ENCODE results near the gene RGS16.

Gene RGS16

DNA sequence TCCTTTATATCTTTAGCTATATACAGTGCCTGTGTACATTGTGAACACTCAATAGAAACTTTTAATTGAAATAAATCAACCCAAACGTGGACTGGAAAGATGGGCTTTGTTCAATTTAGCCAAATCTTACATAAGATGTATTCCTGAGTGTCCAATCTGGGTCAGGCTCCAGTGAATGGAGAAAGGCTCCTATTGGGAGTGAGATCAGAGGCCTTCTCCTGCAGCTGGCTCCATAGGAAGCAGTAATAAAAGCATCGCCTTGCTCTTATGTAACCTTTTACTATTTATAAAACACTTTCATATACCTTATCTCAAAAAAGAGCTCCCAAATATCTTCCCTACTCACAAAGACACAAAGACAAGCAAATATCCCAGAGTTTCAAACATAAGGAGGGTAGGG, 24.9 kb upstream of the RGS16 start:
- DNase-seq = no peak

DNA sequence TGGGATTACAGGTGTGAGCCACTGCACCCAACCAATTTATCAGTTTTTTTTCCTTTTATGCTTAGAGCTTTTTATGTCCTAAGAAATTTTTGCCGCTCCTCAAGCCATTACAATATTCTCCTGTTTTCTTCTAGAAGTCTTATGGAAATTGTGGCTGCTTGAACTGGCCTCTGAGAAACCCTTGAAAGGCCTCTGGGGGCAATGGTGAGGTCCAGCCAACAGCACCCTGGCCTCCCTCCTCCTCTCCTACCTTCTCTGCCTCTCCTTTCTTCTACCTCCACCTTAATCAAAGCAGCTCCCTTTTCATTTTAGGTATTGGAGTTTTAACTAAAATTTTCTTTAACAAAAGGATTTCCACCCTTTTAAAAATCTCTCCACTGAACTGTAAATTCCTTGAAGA, 24.5 kb upstream of the RGS16 start:
- DNase-seq = no peak

DNA sequence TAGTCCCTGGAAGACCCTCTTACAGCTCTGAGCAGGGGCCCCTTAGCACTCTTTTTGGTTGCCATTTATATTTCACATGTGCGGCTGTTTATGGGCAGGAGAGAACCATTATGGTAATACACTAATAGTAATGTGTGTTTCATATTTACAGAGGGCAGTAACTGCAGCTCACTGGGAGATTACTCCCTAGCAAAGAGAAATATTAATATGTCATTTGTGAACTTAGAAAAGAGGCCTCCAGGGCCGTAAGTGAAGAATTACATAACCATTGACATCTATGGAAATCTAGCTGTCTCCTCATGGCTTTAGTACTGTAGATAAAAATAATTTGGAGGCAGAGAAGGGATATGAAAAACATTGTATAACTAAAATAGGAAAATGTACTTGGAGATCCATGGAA, 23.4 kb upstream of the RGS16 start:
- DNase-seq = no peak

DNA sequence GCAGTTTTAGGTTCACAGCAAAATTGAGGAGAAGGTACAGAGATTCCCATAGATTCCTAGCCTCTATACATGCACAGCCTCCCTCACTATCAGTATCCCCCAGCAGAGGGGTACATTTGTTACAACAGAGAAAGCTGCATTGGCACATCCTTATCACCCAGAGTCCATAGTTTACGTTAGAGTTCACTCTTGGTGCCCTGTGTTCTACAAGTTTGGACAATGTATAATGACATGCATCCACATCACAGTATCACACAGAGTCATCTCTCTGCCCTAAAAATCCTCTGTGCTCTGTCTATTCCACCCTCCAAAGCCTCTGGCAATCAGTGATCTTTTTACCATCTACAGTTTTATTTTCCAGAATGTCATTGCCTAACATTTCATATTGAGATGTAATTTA, 22.3 kb upstream of the RGS16 start:
- DNase-seq = no peak

DNA sequence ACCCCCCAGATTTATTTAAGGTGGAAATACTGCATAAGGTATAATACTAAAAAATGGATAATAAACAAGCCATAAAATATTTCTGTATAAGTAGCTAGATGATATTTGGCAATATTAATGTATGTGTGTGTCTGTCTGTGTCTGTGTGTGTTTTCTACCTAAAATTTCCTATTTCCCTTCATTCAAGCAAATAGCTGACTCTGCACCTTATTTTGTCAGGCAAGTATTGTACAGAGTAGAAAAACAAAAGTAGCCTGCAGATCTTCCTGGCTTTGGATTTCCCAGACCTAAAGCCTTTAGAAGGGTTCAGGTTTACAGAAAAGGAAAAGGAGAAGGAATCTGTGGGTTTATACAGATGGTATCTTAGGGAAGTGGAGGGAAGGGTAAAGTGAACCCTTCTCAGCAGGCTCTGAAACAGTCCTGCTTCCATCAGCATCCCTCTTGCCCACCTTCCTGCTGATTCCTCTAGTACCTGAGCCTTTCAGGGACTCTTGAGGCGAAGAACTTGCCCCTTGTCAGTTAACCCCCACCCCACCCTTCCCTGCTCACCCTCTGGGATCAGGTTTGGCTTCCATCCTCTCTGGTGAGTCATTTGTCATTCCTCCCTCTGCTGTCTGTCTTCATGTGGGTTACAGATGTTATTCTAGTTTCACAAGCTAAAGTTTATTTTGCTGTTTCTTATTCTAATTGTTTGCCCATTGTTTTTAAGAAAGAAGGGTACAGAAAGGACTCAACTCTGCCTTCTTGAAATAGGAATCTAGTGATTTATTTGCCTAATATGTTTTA, 21.7 kb upstream of the RGS16 start:
- no peak for DNase-seq

DNA sequence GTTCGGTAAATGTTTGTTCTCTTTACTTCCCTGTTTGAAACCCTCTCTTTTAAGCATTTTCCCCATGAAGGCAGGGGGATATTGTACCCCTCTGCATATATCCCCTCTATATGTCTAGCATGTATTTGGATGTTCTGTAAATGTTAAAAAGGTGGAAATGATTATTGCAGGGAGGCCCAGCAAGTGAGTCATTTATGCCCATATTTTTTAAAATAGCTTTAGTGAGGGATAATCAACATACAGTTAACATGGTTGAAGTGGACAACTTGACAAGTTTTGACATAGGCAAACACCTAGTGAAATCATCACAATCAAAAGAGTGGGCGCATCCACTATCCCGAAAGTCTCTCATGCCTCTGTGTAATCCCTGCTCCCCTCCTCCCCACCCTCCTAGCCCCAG, 20.8 kb upstream of the RGS16 start:
- DNase-seq = no peak

DNA sequence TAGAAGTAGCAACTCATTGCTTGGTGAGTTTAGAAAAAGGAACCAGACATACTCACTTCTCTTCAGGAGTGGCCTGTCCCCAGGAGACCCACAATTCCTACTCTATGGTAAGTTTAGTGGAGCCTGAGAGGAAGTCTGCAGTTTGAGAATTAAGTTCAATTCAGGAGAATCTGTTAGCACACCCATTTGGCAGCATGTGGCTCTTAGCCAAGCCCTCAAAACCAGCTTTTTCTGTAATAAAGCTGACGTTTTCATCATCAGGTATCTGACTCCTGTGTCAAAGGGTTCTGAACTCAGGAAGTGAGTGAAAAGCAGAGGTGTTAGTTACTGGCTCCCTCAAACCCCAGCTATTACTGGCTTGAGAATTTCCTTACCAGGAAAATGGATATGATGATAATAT, 20.4 kb upstream of the RGS16 start:
- DNase-seq = no peak

DNA sequence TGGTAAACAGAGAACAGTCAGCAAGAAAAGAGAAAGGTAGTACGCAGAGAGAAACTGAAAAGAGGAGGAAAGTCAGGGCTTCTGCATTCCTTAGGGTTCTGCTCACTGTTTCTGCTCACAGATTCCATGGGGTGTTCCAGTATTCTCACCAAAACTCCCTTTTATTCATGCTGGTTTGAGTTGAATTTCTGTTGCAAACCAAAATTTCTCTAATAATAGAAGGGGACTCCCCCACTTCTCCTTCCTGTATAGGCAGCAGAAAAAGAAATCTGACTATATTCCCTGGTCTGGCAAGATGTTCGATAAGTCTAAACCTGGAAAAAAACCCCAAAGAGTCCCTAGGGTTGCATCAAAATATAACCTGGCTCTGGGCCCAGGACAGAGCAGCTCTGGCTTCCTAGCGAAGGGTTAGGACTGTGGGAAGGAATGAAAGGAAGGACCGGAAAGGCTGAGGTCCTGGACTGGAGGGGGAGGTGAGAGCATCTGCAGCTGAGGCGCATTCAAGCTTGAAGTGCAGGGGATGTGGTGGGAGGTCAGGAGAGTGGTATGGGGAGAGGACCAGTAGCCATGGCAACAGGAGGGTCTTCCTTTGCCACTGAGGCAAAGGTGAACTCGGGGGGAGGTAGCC, 18.8 kb upstream of the RGS16 start:
- no peak for DNase-seq

DNA sequence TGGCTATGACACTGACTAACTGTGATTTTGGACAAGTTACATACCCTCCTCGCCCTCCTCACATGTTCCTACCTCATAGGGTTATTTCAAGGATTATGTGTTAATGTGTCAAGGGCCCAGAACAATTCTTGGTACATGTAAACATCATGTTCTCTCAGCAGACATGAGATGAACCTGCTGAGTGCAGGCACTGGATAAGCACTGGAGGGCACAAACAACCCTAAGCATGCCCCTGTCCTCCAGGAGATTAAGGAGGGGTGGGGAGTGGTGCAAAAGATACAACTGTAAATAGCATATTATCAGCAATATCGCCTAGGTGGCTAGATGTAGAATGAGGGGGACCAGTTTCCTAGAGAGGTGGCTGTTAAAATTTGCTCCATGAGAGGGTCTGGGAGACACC, 17.7 kb upstream of the RGS16 start:
- no peak for DNase-seq

DNA sequence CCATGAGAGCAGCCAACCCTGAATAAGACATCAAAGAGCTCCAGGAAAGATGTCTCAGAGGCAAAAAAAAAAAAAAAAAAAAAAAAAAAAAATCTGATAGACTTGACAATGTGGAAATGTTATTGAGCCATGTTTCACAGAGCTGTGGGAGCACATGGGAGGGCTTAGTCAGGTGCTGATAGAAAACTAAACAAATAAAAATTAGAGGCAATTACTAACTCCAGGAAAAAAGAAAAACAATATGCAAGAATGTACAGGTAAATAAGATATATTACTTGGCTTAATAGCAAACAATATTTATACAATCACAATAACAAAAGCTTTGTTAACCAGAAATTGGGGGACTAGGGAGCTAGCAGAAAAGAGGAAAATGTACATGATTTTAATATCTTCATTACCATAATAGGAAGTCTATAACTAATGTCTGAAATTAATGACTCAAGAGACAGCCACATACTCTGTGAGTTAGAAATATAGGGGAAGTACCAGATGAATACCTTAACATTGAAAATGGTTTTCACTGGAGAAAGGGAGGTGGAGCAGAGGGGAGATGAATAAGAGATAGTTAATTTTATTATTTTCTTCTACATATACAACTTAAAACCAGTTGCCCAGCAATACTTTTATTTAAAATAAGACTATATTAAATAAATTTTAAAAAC, 16.9 kb upstream of the RGS16 start:
- no peak for DNase-seq

DNA sequence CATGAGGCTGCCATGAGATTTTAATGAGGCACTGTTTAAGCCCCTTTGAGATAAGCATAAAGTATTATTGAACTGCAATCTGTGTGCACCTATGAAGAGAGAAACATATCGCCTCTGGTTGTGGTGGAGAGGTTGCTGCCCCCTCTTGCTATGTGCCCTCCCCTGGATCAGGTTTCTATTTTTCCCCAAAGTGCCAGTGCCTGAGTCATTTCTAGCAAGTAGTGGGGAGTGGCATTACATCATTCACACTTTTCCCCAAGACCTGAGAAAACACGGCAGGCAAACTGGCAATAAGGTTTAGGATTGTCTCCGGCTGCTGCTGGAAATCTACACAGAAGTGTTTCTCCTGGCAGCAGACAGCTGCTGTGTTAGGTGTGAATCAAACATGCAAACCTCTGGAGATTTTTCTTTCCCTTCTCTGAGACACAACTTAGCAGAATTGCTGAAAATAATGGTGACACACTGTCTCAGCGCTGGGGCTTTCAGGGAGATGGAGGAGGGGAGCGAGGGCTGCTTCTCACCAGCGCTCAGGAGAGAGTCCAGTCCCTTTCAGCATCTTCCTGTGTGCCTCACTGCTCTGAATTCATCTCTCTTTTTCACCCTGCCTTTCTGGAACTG, 13.7 kb upstream of the RGS16 start:
- DNase-seq = no peak

DNA sequence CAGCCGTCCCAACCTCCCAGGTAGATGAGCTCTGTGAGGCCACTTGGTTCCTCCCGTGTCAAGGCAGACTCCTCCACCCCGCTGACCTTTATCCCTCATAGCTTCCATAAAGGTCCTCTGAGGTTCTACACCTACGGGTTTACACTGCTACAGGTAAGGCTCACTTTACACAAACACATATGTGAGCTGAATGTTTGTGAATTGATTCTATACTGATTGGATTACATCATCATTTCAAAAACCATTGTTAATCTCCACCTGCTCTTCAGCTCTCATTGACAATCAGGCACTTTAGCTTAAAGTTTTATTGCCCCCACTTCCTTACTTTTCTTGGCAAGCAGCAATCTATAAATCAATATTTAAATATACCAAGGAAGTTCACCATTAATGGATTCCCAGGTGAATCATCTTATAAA, 12.8 kb upstream of the RGS16 start:
- no peak for DNase-seq

DNA sequence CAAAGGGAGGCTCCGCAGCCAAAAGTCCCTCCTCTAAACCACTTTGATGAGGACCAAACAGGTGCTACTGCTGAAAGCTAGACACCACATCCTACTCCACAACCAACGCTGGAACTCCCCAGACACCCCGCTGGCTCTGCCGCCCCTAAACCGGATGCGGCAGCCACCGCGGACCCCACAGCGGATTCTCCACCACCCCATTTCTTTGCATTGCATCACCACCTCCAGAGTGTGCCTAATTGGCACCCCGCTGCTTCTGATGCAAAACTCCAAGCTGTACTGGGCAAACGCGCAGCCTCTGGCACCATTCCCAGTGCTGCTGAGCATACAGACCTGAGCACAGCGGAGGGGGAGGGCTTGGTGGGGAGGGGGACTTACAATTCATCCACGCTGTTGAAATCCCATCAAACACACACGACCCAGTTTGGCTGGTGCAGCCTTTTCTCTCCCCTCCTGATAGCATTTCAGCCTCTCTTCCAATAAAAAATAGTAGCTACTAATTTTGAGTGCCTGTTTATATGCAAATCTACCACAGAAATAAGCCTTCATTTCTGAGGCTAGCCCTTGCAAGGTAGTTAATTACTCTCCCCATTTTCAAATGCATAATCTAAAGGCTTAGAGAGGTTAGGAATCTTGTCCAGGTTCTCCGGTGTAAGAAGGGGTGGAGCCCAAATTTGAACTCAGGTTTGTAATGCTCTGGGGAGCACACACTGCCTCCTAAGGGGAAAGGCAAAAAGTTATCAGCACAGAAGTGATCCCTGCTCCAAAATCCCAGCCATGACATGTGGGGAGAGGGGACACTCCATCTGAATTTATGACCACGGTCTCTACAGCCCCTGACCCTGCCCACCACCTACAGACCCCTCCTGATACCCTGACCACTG, 12.2 kb upstream of the RGS16 start:
- DNase-seq = peak; percentile 50 to 66

DNA sequence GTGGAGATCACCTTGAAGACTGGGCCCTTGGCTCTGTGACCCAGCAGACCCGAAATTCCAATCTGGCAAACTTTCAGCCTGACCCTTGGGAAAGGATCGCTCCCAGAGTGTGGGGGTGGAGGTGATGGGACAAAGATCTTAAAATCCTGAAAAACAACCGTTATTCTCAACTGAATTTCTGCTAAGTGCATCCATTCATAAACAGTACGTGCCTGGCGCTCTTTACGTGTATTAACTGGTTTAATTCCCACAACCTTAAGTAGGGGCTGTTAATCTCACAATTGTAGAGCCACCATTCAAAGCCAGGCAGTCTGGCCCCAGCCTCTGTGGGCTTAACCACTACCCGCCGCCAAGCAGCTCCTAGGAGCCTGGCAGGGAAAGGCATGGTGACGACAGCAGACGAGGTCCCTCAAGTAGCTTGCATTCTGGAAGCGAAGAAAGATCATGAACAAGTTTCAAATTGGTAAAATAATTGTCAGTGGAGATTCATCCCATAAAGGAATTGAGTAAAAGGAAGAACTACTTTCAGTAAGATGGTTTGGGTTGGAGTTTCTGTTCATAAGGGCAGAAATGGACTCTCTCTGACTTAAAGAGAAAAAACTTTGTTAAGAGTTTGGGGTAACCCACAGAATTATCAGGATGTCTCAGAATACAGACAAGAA, 11.4 kb upstream of the RGS16 start:
- DNase-seq = peak in 1 of 2 experiments; percentile 50

DNA sequence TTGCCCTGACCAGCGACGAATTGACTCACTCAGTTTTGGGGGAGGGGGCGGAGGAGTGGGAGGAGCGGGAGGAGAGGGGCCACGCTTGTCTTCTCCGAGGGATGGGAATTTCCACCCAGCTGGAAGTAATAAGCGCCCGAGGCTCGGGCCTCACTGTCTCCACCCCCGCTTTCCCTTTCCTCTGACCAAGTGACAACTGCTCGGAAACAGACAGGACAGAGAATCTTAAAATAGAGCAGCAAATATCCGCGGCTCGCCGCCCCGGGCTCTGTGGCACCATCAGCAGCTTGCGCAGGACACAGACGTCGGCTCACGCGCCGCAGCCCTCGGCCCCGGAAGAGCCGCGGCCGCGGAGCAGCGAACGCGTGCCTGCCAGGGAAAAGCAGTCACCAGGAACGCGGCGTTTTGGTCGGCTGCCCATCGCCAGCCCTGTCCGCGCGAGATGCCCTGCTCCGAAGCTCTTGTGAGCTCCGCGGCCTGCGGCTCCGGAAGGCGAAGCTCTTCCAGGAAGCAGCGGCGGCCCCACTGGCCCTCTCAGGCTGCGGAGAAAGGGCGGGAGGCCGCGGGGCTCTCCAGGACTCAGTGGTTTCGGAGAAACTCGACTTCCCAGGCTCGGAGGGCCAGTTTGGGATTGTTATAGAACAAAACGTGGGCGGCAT, 10.7 kb upstream of the RGS16 start:
- DNase-seq = peak; percentile 53 to 68

DNA sequence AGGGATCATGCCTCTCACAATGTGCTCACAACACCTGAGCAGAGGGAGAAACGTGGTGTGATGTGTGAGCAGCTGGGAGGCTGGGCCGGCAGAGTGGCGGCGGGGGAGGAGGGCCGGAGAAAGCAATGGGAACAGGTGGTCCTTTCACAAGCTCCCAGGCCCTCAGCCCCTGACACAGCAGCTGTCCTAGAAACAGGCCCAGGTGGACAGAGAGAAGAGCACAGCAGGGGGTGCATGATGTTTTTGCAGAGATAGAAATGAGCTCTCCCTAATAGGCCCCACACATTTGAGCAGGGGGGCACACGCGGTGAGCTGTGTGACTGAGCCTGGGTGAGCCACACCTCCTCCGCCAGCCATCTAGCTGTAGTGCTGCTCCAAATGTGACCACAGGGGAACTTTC, 7.6 kb upstream of the RGS16 start:
- DNase-seq = no peak

DNA sequence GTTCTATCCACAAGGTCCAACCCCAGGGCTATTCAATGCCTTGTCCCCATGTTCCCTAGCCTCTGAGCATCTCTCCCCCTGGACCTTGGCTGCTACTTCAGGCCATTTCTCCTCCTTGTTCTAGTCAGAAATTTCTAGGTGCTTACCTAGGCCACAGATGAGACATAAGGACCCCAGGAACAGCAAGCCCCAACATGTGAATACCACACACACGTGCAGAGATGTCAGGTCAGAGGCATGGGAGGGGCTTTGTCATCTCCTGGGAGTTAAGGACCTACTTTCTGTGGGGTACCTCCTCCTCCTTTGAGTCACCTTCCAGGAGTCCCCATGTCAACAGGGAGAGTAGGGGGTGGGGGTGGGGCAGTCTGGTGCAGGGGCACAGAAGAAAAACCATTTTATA, 7.1 kb upstream of the RGS16 start:
- no peak for DNase-seq

DNA sequence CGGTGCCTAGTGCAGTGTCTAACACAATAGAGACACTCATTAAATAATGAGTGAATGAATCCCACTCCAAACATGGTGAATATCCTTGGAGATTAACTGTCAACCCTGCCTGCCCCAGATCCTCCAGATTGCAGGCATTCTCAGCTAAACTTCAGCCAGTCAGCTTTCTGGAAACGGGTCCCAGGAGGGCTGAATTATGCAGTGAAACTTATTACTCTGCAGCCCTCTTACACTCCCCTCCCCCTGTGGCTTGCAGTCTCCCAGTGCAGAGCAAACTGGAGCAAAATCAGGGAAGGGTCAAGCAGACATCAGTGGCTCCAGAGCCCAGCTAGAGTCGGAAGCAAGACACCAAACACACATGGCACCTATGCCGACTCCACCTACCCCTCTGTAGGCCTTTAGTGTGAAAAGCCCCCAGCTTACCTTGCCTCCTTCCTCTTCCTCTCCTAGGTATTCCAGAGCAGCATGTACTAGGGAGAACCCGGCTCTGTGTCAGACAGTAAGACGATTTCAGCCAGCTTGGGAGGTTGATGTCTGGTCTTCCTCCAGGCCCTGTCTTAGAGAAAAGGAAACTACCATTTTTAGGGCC, 6.5 kb upstream of the RGS16 start:
- no peak for DNase-seq

DNA sequence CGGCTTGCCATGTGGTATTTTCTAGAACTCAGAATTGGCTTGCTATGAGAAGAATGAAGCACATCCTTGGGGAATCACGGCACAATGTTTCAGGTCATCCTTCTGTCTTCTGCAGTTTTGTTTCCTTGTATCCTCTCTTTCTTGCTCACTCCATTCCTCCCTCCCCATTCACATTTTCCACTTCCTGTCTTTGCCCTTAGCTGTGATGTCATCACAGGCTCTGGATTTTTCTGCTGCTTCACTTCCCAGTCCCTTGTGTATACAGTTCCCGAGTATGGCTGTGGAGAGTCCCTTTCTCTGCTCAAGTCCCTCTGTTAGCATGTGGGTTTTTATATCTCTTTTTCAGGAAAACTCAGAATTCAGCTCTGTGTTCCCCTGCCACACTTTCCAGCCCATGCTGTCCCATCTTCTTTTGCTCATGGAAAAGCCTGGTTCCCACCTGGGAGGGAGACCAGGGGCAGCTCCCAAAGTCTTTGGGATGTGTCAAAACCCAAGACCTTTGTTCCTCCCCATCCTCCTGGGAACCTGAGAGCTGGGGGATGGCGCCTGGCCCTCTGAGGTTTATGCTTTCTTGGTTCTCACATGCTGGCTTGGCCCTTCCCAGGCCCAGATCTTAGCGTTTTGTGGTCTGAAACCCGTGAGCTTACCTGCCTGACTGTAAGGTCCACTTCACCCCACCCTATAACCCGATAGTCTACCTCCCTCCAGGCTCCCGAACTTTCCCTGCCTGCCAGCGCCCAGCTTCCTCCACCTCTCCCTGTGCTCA, 4.8 kb upstream of the RGS16 start:
- DNase-seq = no peak

DNA sequence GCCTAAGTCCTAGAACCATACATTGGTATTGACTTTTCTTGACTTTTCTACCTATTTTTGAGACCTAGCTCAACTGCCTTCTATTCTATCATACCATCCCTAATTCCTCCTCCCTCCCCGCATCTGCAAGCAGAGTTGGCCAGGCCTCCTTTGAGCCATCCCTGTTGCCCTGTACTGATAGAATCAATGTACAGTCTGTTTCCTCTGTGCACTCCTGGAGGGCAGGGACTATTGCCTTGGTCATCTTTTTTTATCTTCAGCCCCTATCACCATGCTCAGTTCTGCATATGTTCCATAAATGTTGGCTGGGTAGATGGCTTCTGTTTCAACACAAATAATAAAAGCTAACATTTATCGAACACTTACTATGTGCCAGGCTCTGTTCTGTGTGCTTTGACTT, 4.0 kb upstream of the RGS16 start:
- DNase-seq = no peak

DNA sequence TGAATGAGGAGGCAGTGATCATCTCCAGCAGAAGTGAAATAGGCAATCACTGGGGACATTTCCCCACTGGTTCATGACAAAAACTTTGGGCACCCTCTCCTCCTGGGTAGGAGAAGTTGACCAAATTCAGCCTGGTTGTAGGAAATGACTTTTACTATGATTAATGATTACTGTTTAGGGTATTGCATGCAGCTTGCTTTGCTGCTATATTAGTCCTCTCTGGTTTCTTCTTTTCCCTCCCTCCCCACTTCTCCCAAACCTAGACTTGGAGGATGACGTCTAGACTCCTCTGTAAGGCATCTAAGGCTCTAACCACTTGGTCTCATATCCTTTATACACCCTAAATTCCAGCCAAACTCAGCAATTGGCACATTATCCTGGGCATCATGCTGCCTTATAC, 3.4 kb upstream of the RGS16 start:
- DNase-seq = no peak
